Measurements from ENCODE around the gene KCTD8. TPM values are rescaled to one million over a fixed set of nuclear protein-coding genes. Genes with fewer than 3 reads are reported as not detected.

The KCTD8 gene
- total RNA-seq, 3 donors from 2014 or later (not counting 1 experiment from before 2014, with no cell fraction given) = not detected

DNA sequence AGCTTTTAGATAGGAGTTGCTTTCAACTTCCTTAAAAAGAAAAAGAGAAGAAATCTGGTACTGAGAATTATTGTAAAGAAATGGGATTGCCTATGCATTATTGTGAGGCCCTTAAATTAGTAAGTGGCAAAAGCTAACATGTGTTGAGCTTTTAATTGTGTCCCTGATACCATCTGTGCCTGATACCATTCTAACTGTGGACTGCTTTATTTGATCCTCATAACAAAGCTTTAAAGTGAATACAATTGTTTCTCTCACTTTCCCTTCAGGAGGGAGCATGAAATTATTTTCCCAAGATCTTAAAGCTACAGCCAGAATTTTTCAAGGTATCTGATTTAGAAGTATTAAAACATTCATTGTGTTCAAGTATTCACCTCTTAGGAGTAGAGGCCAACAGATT is 9.9 kb downstream of the KCTD8 start:
- intact Hi-C loops (cut with micrococcal nuclease) = no loop called here
- Mint-ChIP-seq H3K9me3 (peaks cover 4 to 7% of the 10 kb centered on the region in 2 donors), H3K4me3 (no peak overlapping the region), H3K4me1 (no peaks in the 10 kb centered on the region), H3K27ac (no peak overlapping the region), H3K27me3 (ENCODE audit: low read depth in 2 of 2) (no peaks in the 10 kb centered on the region), H3K36me3 (no peaks in the 10 kb centered on the region)
- Histone ChIP-seq H3K9me3 (ENCODE audit: control insufficient read depth, insufficient read depth, low read length) (no peaks in the 10 kb centered on the region), H3K27me3 (ENCODE audit: control insufficient read depth, insufficient read depth, low read length) (no peaks in the 10 kb centered on the region), H3K36me3 (ENCODE audit: control insufficient read depth, insufficient read depth, low read length) (no peaks in the 10 kb centered on the region), H3K4me3 (ENCODE audit: low read length) (no peak overlapping the region), H3K27ac (ENCODE audit: low read length) (no peak overlapping the region), H3K4me1 (ENCODE audit: control insufficient read depth, insufficient read depth, low read length) (no peaks in the 10 kb centered on the region)
- DNase-seq (no peak), ATAC-seq (no peak)
- TF ChIP-seq, protein P1, sequence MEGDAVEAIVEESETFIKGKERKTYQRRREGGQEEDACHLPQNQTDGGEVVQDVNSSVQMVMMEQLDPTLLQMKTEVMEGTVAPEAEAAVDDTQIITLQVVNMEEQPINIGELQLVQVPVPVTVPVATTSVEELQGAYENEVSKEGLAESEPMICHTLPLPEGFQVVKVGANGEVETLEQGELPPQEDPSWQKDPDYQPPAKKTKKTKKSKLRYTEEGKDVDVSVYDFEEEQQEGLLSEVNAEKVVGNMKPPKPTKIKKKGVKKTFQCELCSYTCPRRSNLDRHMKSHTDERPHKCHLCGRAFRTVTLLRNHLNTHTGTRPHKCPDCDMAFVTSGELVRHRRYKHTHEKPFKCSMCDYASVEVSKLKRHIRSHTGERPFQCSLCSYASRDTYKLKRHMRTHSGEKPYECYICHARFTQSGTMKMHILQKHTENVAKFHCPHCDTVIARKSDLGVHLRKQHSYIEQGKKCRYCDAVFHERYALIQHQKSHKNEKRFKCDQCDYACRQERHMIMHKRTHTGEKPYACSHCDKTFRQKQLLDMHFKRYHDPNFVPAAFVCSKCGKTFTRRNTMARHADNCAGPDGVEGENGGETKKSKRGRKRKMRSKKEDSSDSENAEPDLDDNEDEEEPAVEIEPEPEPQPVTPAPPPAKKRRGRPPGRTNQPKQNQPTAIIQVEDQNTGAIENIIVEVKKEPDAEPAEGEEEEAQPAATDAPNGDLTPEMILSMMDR (IDR thresholded peaks at IDR 0.05) = no peak

- TF ChIP-seq, protein P1 (IDR thresholded peaks at IDR 0.05) = no peak
- DNase-seq (no peak), ATAC-seq (no peak)
- 100% methylated on average over 1 of the region's 2 CpGs for WGBS (ENCODE audit: insufficient coverage)
- no peaks in the 10 kb centered on the region for H3K4me1 ChIP-seq (ENCODE audit: control insufficient read depth, insufficient read depth, low read length)
- Mint-ChIP-seq H3K36me3 (no peaks in the 10 kb centered on the region), H3K27me3 (ENCODE audit: low read depth in 2 of 2) (no peaks in the 10 kb centered on the region), H3K9me3 (peaks cover 10 to 11% of the 10 kb centered on the region in 2 donors), H3K4me3 (no peak overlapping the region), H3K27ac (no peak overlapping the region), H3K4me1 (no peaks in the 10 kb centered on the region)
- no peaks in the 10 kb centered on the region for H3K9me3 ChIP-seq (ENCODE audit: control insufficient read depth, insufficient read depth, low read length)
- H3K27ac ChIP-seq (ENCODE audit: low read length) = no peak overlapping the region
- H3K36me3 ChIP-seq (ENCODE audit: control insufficient read depth, insufficient read depth, low read length) = no peaks in the 10 kb centered on the region
- H3K27me3 ChIP-seq (ENCODE audit: control insufficient read depth, insufficient read depth, low read length) = no peaks in the 10 kb centered on the region
- no peak overlapping the region for H3K4me3 ChIP-seq (ENCODE audit: low read length)
- intact Hi-C loops (cut with micrococcal nuclease) = no loop called here
These were observed 14.4 kb downstream of the KCTD8 start for GRCh38 chr4:44434247-44434646.

DNA sequence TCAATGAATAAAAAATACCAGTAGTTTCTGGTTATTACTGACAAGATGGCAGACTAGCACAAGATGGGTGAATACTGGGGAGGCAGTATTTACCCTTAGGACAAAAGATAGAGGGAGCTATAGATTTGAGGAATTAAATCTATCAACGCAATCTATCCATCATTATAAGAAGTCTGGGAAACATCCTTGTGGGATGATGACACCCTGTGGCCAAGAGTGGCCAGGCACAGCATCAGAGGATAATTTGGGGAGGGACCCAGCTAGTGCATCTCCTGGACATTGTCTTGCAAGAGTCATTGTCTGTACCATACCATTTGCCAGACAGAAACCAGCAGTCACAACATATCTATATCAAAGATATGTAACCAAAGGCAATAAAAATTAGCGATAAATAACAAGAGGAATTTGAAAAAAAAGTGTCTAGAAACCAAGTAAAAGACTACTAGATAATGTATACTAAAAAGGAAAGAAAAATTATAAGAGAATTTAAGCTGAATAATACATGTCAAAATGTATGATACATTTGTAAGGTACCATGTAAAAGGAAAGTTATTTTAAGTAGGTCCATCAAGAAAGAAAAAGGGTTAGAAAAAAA is 22.9 kb downstream of the KCTD8 start:
- Histone ChIP-seq H3K36me3 (ENCODE audit: control insufficient read depth, insufficient read depth, low read length) (no peaks in the 10 kb centered on the region), H3K27ac (ENCODE audit: low read length) (no peak overlapping the region), H3K4me1 (ENCODE audit: control insufficient read depth, insufficient read depth, low read length) (no peaks in the 10 kb centered on the region), H3K27me3 (ENCODE audit: control insufficient read depth, insufficient read depth, low read length) (no peaks in the 10 kb centered on the region), H3K4me3 (ENCODE audit: low read length) (no peak overlapping the region), H3K9me3 (ENCODE audit: control insufficient read depth, insufficient read depth, low read length) (no peaks in the 10 kb centered on the region)
- Mint-ChIP-seq H3K27me3 (ENCODE audit: low read depth in 2 of 2) (no peaks in the 10 kb centered on the region), H3K4me3 (no peak overlapping the region), H3K27ac (no peak overlapping the region), H3K36me3 (no peaks in the 10 kb centered on the region), H3K9me3 (peaks cover 4 to 10% of the 10 kb centered on the region in 2 donors), H3K4me1 (no peaks in the 10 kb centered on the region)
- ATAC-seq (no peak), DNase-seq (no peak)
- TF ChIP-seq, protein P1 (IDR thresholded peaks at IDR 0.05) = no peak
- intact Hi-C loops (cut with micrococcal nuclease) = no loop called here
- WGBS (ENCODE audit: insufficient coverage) = no CpG with 5 or more reads among the region's 2 CpGs

DNA sequence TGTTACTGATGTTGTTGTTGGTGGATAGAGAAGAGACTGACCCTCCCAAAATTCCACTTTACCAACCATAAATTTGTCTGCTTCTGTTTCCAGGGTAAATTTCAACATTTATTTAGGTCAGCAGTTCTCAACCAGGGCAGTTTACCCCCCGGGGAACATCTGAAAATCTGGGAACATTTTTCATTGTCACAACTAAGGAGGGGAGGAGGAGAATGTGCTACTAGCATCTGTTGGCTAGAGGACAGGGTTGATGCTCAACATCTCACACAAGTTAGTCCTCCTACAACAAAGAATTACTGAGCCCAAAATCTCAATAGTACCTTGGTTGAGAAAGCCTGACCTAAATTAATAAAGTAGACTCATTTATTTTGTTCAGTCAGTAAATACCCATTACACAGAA is 25.7 kb downstream of the KCTD8 start:
- TF ChIP-seq, protein P1 (IDR thresholded peaks at IDR 0.05) = no peak
- no peak overlapping the region for H3K27ac Mint-ChIP-seq
- H3K9me3 Mint-ChIP-seq = peaks cover 4 to 5% of the 10 kb centered on the region in 2 donors
- H3K9me3 ChIP-seq (ENCODE audit: control insufficient read depth, insufficient read depth, low read length) = no peaks in the 10 kb centered on the region
- H3K27ac ChIP-seq (ENCODE audit: low read length) = no peak overlapping the region
- H3K27me3 Mint-ChIP-seq (ENCODE audit: low read depth in 2 of 2) = no peaks in the 10 kb centered on the region
- WGBS (ENCODE audit: insufficient coverage) = 50% methylated on average over 1 of the region's 1 CpG
- no peaks in the 10 kb centered on the region for H3K27me3 ChIP-seq (ENCODE audit: control insufficient read depth, insufficient read depth, low read length)
- H3K4me3 Mint-ChIP-seq = no peak overlapping the region
- ATAC-seq (no peak), DNase-seq (no peak)
- H3K4me1 ChIP-seq (ENCODE audit: control insufficient read depth, insufficient read depth, low read length) = no peaks in the 10 kb centered on the region
- no peaks in the 10 kb centered on the region for H3K36me3 ChIP-seq (ENCODE audit: control insufficient read depth, insufficient read depth, low read length)
- no peaks in the 10 kb centered on the region for H3K36me3 Mint-ChIP-seq
- intact Hi-C loops (cut with micrococcal nuclease) = no loop called here
- H3K4me1 Mint-ChIP-seq = no peaks in the 10 kb centered on the region
- no peak overlapping the region for H3K4me3 ChIP-seq (ENCODE audit: low read length)
